ENCODE data around the gene ESR1. TPM values are rescaled to one million over a fixed set of nuclear protein-coding genes. Genes with fewer than 3 reads are reported as not detected.

The ESR1 gene
- total and polyA plus RNA-seq, 2 donors from 2014 or later: 1.1 to 5.2 TPM

DNA sequence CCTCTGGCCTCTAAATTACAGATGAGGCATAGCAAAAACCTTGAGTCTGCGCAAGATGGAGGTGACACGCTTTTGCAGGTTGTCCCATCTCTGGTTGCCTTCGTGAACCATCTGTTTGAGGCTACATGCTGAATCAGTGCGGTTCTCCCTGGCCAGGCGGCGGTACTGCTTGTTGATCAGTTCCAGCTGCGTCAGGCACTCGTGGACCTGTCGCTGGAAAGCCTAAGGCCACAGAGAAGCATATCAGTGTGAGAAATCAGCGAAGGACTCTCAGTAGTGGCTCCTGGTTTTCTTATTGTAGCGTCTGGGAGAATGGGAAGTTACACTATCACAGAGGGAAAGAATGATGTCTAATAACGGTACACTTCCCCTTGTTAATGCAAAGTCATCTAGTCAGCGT lies 344.4 kb downstream of the ESR1 start:
- TF ChIP-seq, protein P1, sequence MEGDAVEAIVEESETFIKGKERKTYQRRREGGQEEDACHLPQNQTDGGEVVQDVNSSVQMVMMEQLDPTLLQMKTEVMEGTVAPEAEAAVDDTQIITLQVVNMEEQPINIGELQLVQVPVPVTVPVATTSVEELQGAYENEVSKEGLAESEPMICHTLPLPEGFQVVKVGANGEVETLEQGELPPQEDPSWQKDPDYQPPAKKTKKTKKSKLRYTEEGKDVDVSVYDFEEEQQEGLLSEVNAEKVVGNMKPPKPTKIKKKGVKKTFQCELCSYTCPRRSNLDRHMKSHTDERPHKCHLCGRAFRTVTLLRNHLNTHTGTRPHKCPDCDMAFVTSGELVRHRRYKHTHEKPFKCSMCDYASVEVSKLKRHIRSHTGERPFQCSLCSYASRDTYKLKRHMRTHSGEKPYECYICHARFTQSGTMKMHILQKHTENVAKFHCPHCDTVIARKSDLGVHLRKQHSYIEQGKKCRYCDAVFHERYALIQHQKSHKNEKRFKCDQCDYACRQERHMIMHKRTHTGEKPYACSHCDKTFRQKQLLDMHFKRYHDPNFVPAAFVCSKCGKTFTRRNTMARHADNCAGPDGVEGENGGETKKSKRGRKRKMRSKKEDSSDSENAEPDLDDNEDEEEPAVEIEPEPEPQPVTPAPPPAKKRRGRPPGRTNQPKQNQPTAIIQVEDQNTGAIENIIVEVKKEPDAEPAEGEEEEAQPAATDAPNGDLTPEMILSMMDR (IDR thresholded peaks at IDR 0.05; ENCODE audit: borderline replicate concordance, extremely low read depth, insufficient read depth): no peak
- Histone ChIP-seq H3K27ac (ENCODE audit: low read depth in 2 of 2, low read length in 2 of 2) (no peak overlapping the region), H3K9ac (ENCODE audit: low read length in 3 of 3) (no peak overlapping the region), H3K9me3 (ENCODE audit: control insufficient read depth in 2 of 3, insufficient read depth in 1 of 3, low read length in 3 of 3) (no peaks in the 10 kb centered on the region), H3K4me3 (ENCODE audit: low read length in 3 of 3) (no peak overlapping the region), H3K4me1 (ENCODE audit: control insufficient read depth in 2 of 3, insufficient read depth in 2 of 3, low read depth in 1 of 3, low read length in 3 of 3) (peaks cover 0 to 2% (median 0%) of the 10 kb centered on the region in 3 donors), H3K36me3 (ENCODE audit: control insufficient read depth in 2 of 3, insufficient read depth in 3 of 3, low read length in 3 of 3) (peaks cover 12 to 66% (median 41%) of the 10 kb centered on the region in 3 donors), H3K27me3 (ENCODE audit: control insufficient read depth, insufficient read depth, low read length) (no peaks in the 10 kb centered on the region)
- intact Hi-C loops (cut with DNase I): no loop called here
- no peak for DNase-seq
- no peak for FAIRE-seq

DNA sequence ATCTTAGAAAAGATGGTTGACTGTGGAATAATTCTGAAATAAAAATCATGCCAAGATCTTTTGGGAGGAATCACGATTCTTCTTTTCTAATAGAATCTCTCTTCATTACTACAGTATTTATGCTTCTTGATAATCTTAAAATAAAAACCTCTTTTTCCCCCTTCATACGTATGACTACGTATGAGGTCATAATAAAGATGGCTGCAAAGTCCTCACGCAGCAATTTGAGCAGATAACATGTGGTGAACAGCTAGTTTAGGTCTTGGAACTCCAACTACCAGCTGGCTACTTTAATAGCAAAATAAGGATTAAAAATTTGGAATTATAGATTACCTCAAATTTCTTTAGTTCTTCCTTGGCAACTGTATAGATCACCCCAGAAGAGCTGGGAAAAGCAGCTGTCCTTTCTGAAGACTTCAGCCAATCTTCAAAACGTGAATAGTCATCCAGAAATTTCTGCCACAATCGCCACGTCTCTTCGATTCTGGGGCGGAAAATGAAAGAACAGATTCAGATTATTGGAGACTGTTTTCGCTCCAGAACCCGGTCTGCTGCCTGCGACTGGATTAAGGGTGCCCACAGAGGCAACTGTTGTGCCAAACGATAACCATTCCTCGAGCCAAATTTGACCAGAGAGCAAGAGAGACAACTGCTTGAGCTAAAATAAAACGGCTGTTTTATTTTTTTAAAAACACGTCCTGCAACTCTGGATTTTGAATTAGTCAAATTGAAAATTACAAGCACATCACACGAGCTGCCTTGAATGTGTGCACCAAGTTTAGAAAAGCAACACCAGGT lies 347.3 kb downstream of the ESR1 start:
- intact Hi-C loops (cut with DNase I): no loop called here

DNA sequence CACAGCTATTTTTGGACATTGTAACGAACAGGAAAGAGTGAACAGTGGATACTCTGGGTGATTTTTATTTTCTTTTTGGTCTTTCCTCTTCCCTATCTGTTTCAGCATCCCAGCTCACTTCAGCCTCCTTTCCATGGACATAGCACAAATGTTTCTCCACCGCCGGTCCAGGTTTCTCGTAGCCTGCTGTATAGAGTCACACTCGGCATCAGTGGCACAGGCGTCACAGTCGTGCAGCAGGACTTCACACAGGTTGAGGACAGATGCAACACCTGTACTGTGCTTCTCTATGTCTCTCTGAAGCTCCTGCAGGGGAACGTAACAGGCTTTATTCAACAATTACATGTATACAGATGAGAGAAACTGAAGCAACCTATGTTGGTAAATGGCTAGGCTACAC lies 348.3 kb downstream of the ESR1 start:
- DNase-seq (no peak), FAIRE-seq (no peak)
- H3K4me3 ChIP-seq (ENCODE audit: low read length in 3 of 3): no peak overlapping the region
- no peaks in the 10 kb centered on the region for H3K9me3 ChIP-seq (ENCODE audit: control insufficient read depth in 2 of 3, insufficient read depth in 1 of 3, low read length in 3 of 3)
- peaks cover 0 to 2% (median 0%) of the 10 kb centered on the region in 3 donors for H3K4me1 ChIP-seq (ENCODE audit: control insufficient read depth in 2 of 3, insufficient read depth in 2 of 3, low read depth in 1 of 3, low read length in 3 of 3)
- intact Hi-C loops (cut with DNase I): no loop called here
- no peak overlapping the region for H3K27ac ChIP-seq (ENCODE audit: low read depth in 2 of 2, low read length in 2 of 2)
- TF ChIP-seq, protein P1 (IDR thresholded peaks at IDR 0.05; ENCODE audit: borderline replicate concordance, extremely low read depth, insufficient read depth): no peak
- H3K36me3 ChIP-seq (ENCODE audit: control insufficient read depth in 2 of 3, insufficient read depth in 3 of 3, low read length in 3 of 3): peaks cover 8 to 33% (median 20%) of the 10 kb centered on the region in 3 donors
- H3K9ac ChIP-seq (ENCODE audit: low read length in 3 of 3): no peak overlapping the region
- H3K27me3 ChIP-seq (ENCODE audit: control insufficient read depth, insufficient read depth, low read length): no peaks in the 10 kb centered on the region

More for the DNA sequence above, 347.3 kb downstream of the ESR1 start:
- peak overlapping the region in 2 of 3 donors; percentile 44 to 48 for H3K4me3 ChIP-seq (ENCODE audit: low read length in 3 of 3)
- H3K27me3 ChIP-seq (ENCODE audit: control insufficient read depth, insufficient read depth, low read length): no peaks in the 10 kb centered on the region
- H3K9ac ChIP-seq (ENCODE audit: low read length in 3 of 3): no peak overlapping the region
- H3K4me1 ChIP-seq (ENCODE audit: control insufficient read depth in 2 of 3, insufficient read depth in 2 of 3, low read depth in 1 of 3, low read length in 3 of 3): peaks cover 0 to 2% (median 0%) of the 10 kb centered on the region in 3 donors
- H3K36me3 ChIP-seq (ENCODE audit: control insufficient read depth in 2 of 3, insufficient read depth in 3 of 3, low read length in 3 of 3): peaks cover 8 to 39% (median 23%) of the 10 kb centered on the region in 3 donors
- TF ChIP-seq, protein P1 (IDR thresholded peaks at IDR 0.05; ENCODE audit: borderline replicate concordance, extremely low read depth, insufficient read depth): no peak
- FAIRE-seq: no peak
- no peaks in the 10 kb centered on the region for H3K9me3 ChIP-seq (ENCODE audit: control insufficient read depth in 2 of 3, insufficient read depth in 1 of 3, low read length in 3 of 3)
- no peak overlapping the region for H3K27ac ChIP-seq (ENCODE audit: low read depth in 2 of 2, low read length in 2 of 2)
- DNase-seq: no peak

Data from kidney (tissue), 14 donors.